ENCODE data around the gene CPEB4. TPM values are rescaled to one million over a fixed set of nuclear protein-coding genes. Genes with fewer than 3 reads are reported as not detected.

Gene CPEB4
- total RNA-seq, 2 donors from 2014 or later: 9.4 to 11.3 TPM

GRCh38 chr5:173903396-173904140 lies 15.4 kb downstream of the CPEB4 start:
- no peaks in the 10 kb centered on the region for H3K9me3 ChIP-seq (ENCODE audit: control insufficient read depth, low read length)
- H3K36me3 ChIP-seq (ENCODE audit: control insufficient read depth, insufficient read depth, low read length): no peaks in the 10 kb centered on the region
- Mint-ChIP-seq H3K4me1 (peaks cover 18% of the 10 kb centered on the region), H3K4me3 (no peak overlapping the region), H3K27me3 (ENCODE audit: insufficient read depth) (no peaks in the 10 kb centered on the region), H3K27ac (no peak overlapping the region), H3K9me3 (no peaks in the 10 kb centered on the region), H3K36me3 (ENCODE audit: low read depth) (no peaks in the 10 kb centered on the region)
- H3K9ac ChIP-seq (ENCODE audit: extremely low read depth, low read length, poor library complexity, severe bottlenecking): no peak overlapping the region
- H3K27me3 ChIP-seq (ENCODE audit: control insufficient read depth, insufficient read depth, low read length, poor library complexity, severe bottlenecking): no peaks in the 10 kb centered on the region
- no peak for DNase-seq
- no peak overlapping the region for H3K27ac ChIP-seq (ENCODE audit: low read depth, low read length)
- no peaks in the 10 kb centered on the region for H3K4me1 ChIP-seq (ENCODE audit: control insufficient read depth, insufficient read depth, low read length)
- H3K4me3 ChIP-seq (ENCODE audit: low read length): no peak overlapping the region
- 81 to 85% methylated on average over 5 of the region's 5 CpGs for WGBS, 2 experiments (ENCODE audit: insufficient coverage in 1 of 2, insufficient read length in 1 of 2)
- TF ChIP-seq, protein P1, sequence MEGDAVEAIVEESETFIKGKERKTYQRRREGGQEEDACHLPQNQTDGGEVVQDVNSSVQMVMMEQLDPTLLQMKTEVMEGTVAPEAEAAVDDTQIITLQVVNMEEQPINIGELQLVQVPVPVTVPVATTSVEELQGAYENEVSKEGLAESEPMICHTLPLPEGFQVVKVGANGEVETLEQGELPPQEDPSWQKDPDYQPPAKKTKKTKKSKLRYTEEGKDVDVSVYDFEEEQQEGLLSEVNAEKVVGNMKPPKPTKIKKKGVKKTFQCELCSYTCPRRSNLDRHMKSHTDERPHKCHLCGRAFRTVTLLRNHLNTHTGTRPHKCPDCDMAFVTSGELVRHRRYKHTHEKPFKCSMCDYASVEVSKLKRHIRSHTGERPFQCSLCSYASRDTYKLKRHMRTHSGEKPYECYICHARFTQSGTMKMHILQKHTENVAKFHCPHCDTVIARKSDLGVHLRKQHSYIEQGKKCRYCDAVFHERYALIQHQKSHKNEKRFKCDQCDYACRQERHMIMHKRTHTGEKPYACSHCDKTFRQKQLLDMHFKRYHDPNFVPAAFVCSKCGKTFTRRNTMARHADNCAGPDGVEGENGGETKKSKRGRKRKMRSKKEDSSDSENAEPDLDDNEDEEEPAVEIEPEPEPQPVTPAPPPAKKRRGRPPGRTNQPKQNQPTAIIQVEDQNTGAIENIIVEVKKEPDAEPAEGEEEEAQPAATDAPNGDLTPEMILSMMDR (conservative IDR thresholded peaks at IDR 0.05): no peak

DNA sequence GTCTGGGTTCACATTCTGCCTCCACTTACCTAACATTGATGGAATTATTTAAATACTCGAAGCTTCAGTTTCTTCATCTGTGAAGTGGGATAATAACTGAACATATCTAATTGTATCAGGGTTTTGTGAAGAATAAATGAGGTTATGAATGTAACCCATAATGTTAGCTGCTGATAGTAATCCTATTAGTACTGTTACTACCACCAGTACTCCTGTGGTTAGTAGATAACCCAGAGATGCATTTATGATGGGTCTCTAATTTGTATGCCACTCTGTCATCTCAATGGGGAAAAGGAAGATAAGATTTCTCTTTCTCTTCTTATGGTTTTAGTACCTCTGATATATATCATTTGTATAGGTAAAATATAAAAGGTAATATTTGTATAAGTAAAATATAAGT lies 16.0 kb downstream of the CPEB4 start:
- Histone ChIP-seq H3K4me3 (ENCODE audit: low read length) (no peak overlapping the region), H3K36me3 (ENCODE audit: control insufficient read depth, insufficient read depth, low read length) (no peaks in the 10 kb centered on the region), H3K4me1 (ENCODE audit: control insufficient read depth, insufficient read depth, low read length) (no peaks in the 10 kb centered on the region), H3K9ac (ENCODE audit: extremely low read depth, low read length, poor library complexity, severe bottlenecking) (no peak overlapping the region), H3K9me3 (ENCODE audit: control insufficient read depth, low read length) (no peaks in the 10 kb centered on the region), H3K27me3 (ENCODE audit: control insufficient read depth, insufficient read depth, low read length, poor library complexity, severe bottlenecking) (no peaks in the 10 kb centered on the region), H3K27ac (ENCODE audit: low read depth, low read length) (no peak overlapping the region)
- Mint-ChIP-seq H3K4me1 (peaks cover 18% of the 10 kb centered on the region), H3K36me3 (ENCODE audit: low read depth) (no peaks in the 10 kb centered on the region), H3K27ac (no peak overlapping the region), H3K27me3 (ENCODE audit: insufficient read depth) (no peaks in the 10 kb centered on the region), H3K9me3 (no peaks in the 10 kb centered on the region), H3K4me3 (no peak overlapping the region)
- no peak for DNase-seq
- TF ChIP-seq, protein P1 (conservative IDR thresholded peaks at IDR 0.05): no peak
- WGBS, 2 experiments (ENCODE audit: insufficient coverage in 1 of 2, insufficient read length in 1 of 2): 75 to 100% methylated on average over 1 of the region's 1 CpG

- H3K4me1 Mint-ChIP-seq: peaks cover 18% of the 10 kb centered on the region
- TF ChIP-seq, protein P1 (conservative IDR thresholded peaks at IDR 0.05): no peak
- H3K4me3 ChIP-seq (ENCODE audit: low read length): no peak overlapping the region
- no peaks in the 10 kb centered on the region for H3K9me3 Mint-ChIP-seq
- no peak overlapping the region for H3K27ac ChIP-seq (ENCODE audit: low read depth, low read length)
- no peak overlapping the region for H3K4me3 Mint-ChIP-seq
- peak overlapping the region; percentile 66 for H3K27ac Mint-ChIP-seq
- DNase-seq: no peak
- H3K9ac ChIP-seq (ENCODE audit: extremely low read depth, low read length, poor library complexity, severe bottlenecking): no peak overlapping the region
- H3K9me3 ChIP-seq (ENCODE audit: control insufficient read depth, low read length): no peaks in the 10 kb centered on the region
- H3K36me3 Mint-ChIP-seq (ENCODE audit: low read depth): no peaks in the 10 kb centered on the region
- no peaks in the 10 kb centered on the region for H3K27me3 ChIP-seq (ENCODE audit: control insufficient read depth, insufficient read depth, low read length, poor library complexity, severe bottlenecking)
- no peaks in the 10 kb centered on the region for H3K27me3 Mint-ChIP-seq (ENCODE audit: insufficient read depth)
- WGBS, 2 experiments (ENCODE audit: insufficient coverage in 1 of 2, insufficient read length in 1 of 2): 100% methylated on average over 1 of the region's 1 CpG; no CpG with 5 or more reads in 1 of the 2 experiments
- no peaks in the 10 kb centered on the region for H3K4me1 ChIP-seq (ENCODE audit: control insufficient read depth, insufficient read depth, low read length)
- H3K36me3 ChIP-seq (ENCODE audit: control insufficient read depth, insufficient read depth, low read length): peaks cover 15% of the 10 kb centered on the region
Observed at GRCh38 chr5:173907284-173907683, 19.1 kb downstream of the CPEB4 start.

Measured in endodermal cell (in vitro differentiated cells).